NCI-H1930 (cell line): ENCODE measurements around the gene ALDH5A1.

Experiments
- DNase-seq, 2 experiments: peaks; one replicate each; lab custom pipeline; 2025; lab: John Stamatoyannopoulos, UW

ALDH5A1 gene

DNA sequence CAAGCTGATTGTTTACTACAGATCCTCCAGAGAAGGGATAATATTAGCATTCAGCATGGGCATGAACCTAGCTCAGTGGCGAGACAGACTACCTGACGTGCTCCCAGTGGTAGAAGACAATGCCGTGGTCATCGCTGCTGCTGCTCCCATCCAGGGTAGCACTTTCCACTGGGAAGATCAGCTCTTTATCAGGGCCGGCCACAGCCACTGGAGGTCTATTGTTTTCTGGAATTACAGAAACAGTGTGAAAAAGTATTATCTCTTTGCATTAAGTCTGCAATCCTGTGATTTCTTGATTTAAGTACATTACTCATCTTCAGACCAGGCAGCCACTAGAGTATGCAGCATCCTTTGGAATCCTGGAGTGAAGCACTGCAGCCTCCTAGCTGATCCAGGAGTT, 75.0 kb downstream of the ALDH5A1 start:
- no peak for DNase-seq

DNA sequence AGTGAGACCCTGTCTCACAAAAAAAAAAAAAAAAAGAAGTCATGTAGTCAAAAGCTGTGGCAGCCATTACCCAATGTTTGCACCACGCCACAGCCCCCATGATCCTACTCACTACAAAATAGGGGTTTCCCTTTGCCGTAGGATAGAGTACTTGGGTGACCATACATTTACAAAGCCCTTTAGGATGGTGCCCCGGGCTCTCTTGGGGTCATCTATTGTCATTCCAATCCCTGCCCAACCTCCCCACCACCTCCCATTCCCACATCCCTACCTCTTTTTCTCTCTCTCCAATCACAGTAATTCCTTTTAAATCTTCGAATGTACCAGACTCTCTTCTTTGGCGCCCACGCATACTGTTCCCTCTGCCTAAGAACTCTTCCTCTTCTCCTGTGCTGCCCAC, 76.6 kb downstream of the ALDH5A1 start:
- DNase-seq: no peak

DNA sequence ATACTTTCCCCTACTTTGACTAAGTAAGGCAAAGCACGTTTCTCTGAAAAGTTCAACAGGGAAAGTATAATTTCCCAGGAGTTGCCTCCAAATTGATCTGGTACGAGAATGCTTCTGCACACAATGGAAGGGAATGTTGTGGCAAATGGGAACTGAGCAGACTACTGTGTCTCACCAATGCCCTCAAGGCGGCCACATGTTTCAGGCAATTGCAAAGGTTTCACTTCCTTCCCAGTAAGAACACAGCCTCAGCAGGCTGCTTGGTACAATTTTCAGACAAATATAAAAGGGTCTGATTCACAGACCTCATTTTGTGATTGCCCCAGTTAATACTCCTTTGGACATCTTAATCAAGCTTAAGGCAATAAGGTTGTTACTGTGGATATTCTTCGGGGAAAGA, 80.0 kb downstream of the ALDH5A1 start:
- DNase-seq: no peak

DNA sequence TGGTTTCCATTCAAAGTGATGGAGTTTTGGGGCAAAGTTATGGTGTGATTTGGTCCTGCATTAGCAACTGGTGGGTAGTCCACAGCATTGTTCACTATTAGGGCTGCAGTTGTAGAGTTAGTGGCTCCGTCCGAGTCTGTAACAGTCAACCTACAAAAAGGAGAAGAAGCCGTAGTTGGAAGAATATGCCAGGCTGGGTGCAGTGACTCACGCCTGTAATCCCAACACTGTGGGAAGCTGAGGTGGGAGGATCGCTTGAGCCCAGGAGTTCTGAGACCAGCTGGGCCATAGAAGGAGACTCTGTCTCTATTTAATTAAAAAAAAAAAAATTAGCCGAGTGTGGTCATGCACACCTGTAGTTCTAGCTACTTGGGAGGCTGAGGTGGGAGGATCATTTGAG, 81.7 kb downstream of the ALDH5A1 start:
- no peak for DNase-seq

DNA sequence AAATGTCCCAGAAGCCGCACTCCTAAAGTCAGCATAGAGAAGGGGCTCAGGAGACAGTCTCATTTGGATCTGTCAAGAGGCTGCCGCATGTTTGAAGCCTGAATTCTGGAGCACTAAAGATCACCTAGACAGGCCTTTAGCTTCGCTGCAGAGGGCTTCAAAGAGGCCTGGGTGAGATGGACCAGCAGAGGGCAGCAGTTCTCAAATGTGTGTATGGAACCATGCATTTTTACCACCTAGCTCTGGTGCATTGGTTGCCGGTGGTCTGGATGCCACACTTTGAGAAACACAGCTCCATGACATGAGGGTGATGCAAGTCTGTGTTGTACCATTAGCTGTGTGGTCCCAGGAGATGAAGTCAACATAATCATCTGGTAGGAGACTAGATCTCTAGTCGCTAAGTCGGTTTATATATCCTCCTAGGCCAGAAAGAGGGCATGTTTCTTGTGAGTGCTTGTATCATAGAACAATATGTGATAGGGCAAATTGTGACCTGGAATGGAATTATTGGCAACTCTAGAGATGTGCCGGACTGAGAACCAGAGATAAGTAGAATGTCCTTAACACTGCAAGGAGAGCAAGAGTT, 86.4 kb downstream of the ALDH5A1 start:
- DNase-seq: peak; percentile 24 to 30

DNA sequence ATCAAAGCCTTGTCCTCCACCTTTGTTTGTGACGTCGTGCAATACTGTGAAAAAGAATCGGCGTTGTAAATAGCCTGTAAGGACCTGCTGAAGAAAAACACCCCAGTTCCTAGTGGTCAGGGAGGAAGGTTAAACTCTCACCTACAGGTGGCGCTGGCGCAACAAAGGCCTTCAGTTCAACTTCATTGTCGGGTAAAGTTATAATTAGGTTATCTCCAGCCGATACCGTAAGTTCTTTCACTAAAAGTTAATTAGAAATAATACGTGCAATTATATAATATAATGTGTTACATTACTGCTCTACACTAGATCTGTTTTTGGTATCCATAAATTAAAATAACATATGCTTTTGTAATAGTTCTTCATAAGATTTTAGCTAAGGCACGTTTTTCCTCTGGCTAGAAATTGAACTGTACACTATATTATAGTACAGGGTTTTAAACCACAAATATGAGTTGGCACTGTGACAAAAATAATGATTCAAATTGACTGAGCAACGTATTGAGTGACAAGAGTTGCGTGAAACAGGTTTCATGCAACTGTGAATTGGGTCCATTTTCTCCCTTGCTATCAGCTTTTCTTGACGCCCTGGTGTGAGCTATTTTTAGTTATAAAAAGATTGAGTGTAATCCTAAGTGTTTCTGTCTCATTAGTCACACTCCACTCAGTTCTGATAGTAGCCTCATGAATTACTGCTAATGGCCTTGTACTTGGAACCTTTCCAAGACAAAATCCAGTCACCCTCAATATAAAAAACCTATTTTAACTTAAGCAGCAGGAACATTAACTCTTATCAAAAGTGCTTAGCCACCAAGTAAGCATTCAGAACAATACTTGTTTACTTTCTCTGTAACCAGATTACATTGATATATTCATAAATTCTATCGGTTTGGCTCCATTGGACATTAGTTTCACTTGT, 89.0 kb downstream of the ALDH5A1 start:
- peak; percentile 35 to 75 for DNase-seq

DNA sequence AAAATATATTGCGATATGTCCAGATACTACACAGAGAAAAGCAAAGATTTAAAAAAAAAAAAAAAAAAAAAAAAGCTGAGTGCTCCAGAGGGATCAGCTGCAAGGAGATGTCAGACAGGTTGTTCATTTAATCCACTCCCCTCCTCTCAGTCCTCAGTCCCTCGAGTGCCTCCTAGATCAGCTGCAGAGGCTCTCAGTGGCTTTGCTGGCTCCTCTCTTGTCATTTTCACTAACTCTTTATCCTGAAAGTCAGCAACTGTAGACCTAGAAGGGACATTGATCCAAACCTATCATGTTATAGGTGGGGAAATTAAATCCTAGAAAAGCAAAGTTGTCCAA, 89.6 kb downstream of the ALDH5A1 start:
- DNase-seq: peak; percentile 30 to 37
